Liver (tissue), 3 donors: ENCODE measurements around the gene CRAMP1.

Source experiments
- ATF3 ChIP-seq: IDR thresholded peaks from 2 replicates; pipeline ENCODE4 v1.6.1; 2016; ENCODE audit warnings: antibody characterized with exemption
- CTCF ChIP-seq: fragments of 150-350 bp; IDR thresholded peaks from 2 replicates; pipeline ENCODE4 v1.5.1; 2017; ENCODE audit warnings: improper control_type of control experiment, low read depth, low read length; ENCODE audit not compliant: missing input control
- EGR1 ChIP-seq, 2 donors: IDR thresholded peaks; 2 replicates each; pipeline ENCODE4 v1.6.1; 2016 to 2018; ENCODE audit warnings: antibody characterized with exemption in 2 of 2, low read depth in 2 of 2
- FOXA1 ChIP-seq: IDR thresholded peaks from 2 replicates; pipeline ENCODE4 v1.6.1; 2016; ENCODE audit warnings: antibody characterized with exemption
- FOXA2 ChIP-seq: IDR thresholded peaks from 2 replicates; pipeline ENCODE4 v1.6.1; 2016; ENCODE audit warnings: antibody characterized with exemption
- GABPA ChIP-seq, 2 donors: IDR thresholded peaks in 1 of 2; conservative IDR thresholded peaks in 1 of 2; 2 replicates each; pipeline ENCODE4 v1.6.1; 2016; ENCODE audit warnings: antibody characterized with exemption in 2 of 2, mild to moderate bottlenecking in 1 of 2, moderate library complexity in 1 of 2
- HNF4A ChIP-seq, 2 donors: conservative IDR thresholded peaks; 2 replicates each; pipeline ENCODE4 v1.6.1; 2016; ENCODE audit warnings: antibody characterized with exemption in 2 of 2, mild to moderate bottlenecking in 2 of 2
- MAX ChIP-seq: IDR thresholded peaks from 2 replicates; pipeline ENCODE4 v1.6.1; 2016; ENCODE audit warnings: antibody characterized with exemption
- RAD21 ChIP-seq, 2 donors: IDR thresholded peaks; 2 replicates each; pipeline ENCODE4 v1.6.1; 2016; ENCODE audit warnings: antibody characterized with exemption in 2 of 2, mild to moderate bottlenecking in 2 of 2
- RXRA ChIP-seq, 2 donors: IDR thresholded peaks; 2 replicates each; pipeline ENCODE4 v1.6.1; 2017 to 2018; ENCODE audit warnings: antibody characterized with exemption in 2 of 2, mild to moderate bottlenecking in 1 of 2
- SP1 ChIP-seq: IDR thresholded peaks from 2 replicates; pipeline ENCODE4 v1.6.1; 2018; ENCODE audit warnings: antibody characterized with exemption, mild to moderate bottlenecking
- TAF1 ChIP-seq: conservative IDR thresholded peaks from 2 replicates; pipeline ENCODE4 v1.6.1; 2016; ENCODE audit warnings: antibody characterized with exemption, mild to moderate bottlenecking
- TF ChIP-seq, protein P1 (sequence below): IDR thresholded peaks from 2 replicates; pipeline ENCODE4 v1.6.1; 2016; ENCODE audit warnings: antibody characterized with exemption
- TF ChIP-seq, protein P2 (sequence below): IDR thresholded peaks from 2 replicates; pipeline ENCODE4 v1.6.1; 2016; ENCODE audit warnings: antibody characterized with exemption, mild to moderate bottlenecking
- donor health status: healthy.
- donor health status: healthy.

- TF ChIP-seq ATF3, result no peak
- TF ChIP-seq EGR1 (IDR thresholded peaks at IDR 0.05; ENCODE audit: low read depth in 2 of 2), result no peak
- TF ChIP-seq CTCF, result no peak
- no peak for TF ChIP-seq FOXA2
- no peak for TF ChIP-seq HNF4A (conservative IDR thresholded peaks at IDR 0.05)
- TF ChIP-seq SP1, result no peak
- TF ChIP-seq MAX, result no peak
- TF ChIP-seq, protein P1, sequence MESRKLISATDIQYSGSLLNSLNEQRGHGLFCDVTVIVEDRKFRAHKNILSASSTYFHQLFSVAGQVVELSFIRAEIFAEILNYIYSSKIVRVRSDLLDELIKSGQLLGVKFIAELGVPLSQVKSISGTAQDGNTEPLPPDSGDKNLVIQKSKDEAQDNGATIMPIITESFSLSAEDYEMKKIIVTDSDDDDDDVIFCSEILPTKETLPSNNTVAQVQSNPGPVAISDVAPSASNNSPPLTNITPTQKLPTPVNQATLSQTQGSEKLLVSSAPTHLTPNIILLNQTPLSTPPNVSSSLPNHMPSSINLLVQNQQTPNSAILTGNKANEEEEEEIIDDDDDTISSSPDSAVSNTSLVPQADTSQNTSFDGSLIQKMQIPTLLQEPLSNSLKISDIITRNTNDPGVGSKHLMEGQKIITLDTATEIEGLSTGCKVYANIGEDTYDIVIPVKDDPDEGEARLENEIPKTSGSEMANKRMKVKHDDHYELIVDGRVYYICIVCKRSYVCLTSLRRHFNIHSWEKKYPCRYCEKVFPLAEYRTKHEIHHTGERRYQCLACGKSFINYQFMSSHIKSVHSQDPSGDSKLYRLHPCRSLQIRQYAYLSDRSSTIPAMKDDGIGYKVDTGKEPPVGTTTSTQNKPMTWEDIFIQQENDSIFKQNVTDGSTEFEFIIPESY, result no peak
- TF ChIP-seq RXRA (IDR thresholded peaks at IDR 0.05), result no peak
- TF ChIP-seq RAD21 (IDR thresholded peaks at IDR 0.05), result no peak
- no peak for TF ChIP-seq TAF1
- TF ChIP-seq FOXA1, result no peak
- TF ChIP-seq, protein P2, sequence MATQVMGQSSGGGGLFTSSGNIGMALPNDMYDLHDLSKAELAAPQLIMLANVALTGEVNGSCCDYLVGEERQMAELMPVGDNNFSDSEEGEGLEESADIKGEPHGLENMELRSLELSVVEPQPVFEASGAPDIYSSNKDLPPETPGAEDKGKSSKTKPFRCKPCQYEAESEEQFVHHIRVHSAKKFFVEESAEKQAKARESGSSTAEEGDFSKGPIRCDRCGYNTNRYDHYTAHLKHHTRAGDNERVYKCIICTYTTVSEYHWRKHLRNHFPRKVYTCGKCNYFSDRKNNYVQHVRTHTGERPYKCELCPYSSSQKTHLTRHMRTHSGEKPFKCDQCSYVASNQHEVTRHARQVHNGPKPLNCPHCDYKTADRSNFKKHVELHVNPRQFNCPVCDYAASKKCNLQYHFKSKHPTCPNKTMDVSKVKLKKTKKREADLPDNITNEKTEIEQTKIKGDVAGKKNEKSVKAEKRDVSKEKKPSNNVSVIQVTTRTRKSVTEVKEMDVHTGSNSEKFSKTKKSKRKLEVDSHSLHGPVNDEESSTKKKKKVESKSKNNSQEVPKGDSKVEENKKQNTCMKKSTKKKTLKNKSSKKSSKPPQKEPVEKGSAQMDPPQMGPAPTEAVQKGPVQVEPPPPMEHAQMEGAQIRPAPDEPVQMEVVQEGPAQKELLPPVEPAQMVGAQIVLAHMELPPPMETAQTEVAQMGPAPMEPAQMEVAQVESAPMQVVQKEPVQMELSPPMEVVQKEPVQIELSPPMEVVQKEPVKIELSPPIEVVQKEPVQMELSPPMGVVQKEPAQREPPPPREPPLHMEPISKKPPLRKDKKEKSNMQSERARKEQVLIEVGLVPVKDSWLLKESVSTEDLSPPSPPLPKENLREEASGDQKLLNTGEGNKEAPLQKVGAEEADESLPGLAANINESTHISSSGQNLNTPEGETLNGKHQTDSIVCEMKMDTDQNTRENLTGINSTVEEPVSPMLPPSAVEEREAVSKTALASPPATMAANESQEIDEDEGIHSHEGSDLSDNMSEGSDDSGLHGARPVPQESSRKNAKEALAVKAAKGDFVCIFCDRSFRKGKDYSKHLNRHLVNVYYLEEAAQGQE, result no peak
- TF ChIP-seq GABPA (IDR thresholded peaks at IDR 0.05 in 1 of 2, conservative IDR thresholded peaks at IDR 0.05 in 1 of 2), result no peak
Observed at GRCh38 chr16:1651974-1652312, 39.8 kb downstream of the CRAMP1 start.
